Measurements from ENCODE around the gene CMPK2.
"Not testable (repeated sequence)": the region's sequence is repeated elsewhere in the genome, so short reads cannot be mapped to it uniquely, and the experiment has no call there.

Gene CMPK2

GRCh38 chr2:6865346-6866274, at the start of gene CMPK2:
CMPK2 (minus strand) TSS chr2:6865907; CDS start chr2:6865696, 211 bp downstream.
- peak; percentile 56 for DNase-seq

- no peak for DNase-seq
These were observed 49.7 kb upstream of the CMPK2 start for GRCh38 chr2:6915399-6915798.

- DNase-seq, result no peak
These were observed 49.1 kb upstream of the CMPK2 start for GRCh38 chr2:6914828-6915227.

GRCh38 chr2:6913415-6914157, 47.9 kb upstream of the CMPK2 start:
- no peak for DNase-seq

- DNase-seq, result no peak
These were observed 46.0 kb upstream of the CMPK2 start for GRCh38 chr2:6911721-6912120.

GRCh38 chr2:6909431-6910385, 44.0 kb upstream of the CMPK2 start:
- no peak for DNase-seq

GRCh38 chr2:6908291-6908690, 42.6 kb upstream of the CMPK2 start:
- no peak for DNase-seq

GRCh38 chr2:6906165-6906741, 40.5 kb upstream of the CMPK2 start:
- DNase-seq, result no peak

GRCh38 chr2:6905668-6906067, 40.0 kb upstream of the CMPK2 start:
- no peak for DNase-seq

GRCh38 chr2:6902581-6902980, 36.9 kb upstream of the CMPK2 start:
- not testable (repeated sequence) for DNase-seq

- DNase-seq, result peak; percentile 20
These were observed 31.4 kb upstream of the CMPK2 start for GRCh38 chr2:6896930-6897759.

- DNase-seq, result no peak
These were observed 28.3 kb upstream of the CMPK2 start for GRCh38 chr2:6893876-6894482.

GRCh38 chr2:6888724-6889123, 23.0 kb upstream of the CMPK2 start:
- DNase-seq, result no peak

GRCh38 chr2:6887751-6888192, 22.1 kb upstream of the CMPK2 start:
- DNase-seq, result no peak

- DNase-seq, result peak; percentile 10
These were observed 20.3 kb upstream of the CMPK2 start for GRCh38 chr2:6885968-6886367.

GRCh38 chr2:6885551-6885950, 19.8 kb upstream of the CMPK2 start:
- DNase-seq, result no peak

GRCh38 chr2:6883448-6884122, 17.9 kb upstream of the CMPK2 start:
- peak; percentile 40 for DNase-seq

GRCh38 chr2:6881516-6881915, 15.8 kb upstream of the CMPK2 start:
- DNase-seq, result no peak

- DNase-seq, result no peak
These were observed 15.3 kb upstream of the CMPK2 start for GRCh38 chr2:6881046-6881445.

- no peak for DNase-seq
These were observed 14.6 kb upstream of the CMPK2 start for GRCh38 chr2:6880200-6880733.

Measured in NCI-H2227 treated with DMSO at 0.1 percent for 48 hours (cell line).